MM.1S (cell line): ENCODE results near the gene PROX1.

ENCODE experiments used
- DNase-seq: peaks from one replicate; pipeline ENCODE4 v3.0.0-alpha.2; 2015
- H2AFZ ChIP-seq: fragments of 300-600 bp; sonication (generic); 2 replicates; pipeline ENCODE4 v1.6.0; 2016; ENCODE audit warnings: antibody characterized with exemption, low read length
- H3F3A ChIP-seq: fragments of 300-600 bp; sonication (generic); 2 replicates; pipeline ENCODE4 v1.6.1; 2016; ENCODE audit warnings: mild to moderate bottlenecking, antibody characterized with exemption, low read length, moderate library complexity, mixed read lengths; ENCODE audit not compliant: insufficient read depth
- H3K27ac ChIP-seq: fragments of 300-600 bp; sonication (generic); 2 replicates; pipeline ENCODE4 v1.5.1; 2016; ENCODE audit warnings: mild to moderate bottlenecking, low read length
- H3K27me3 ChIP-seq: fragments of 300-600 bp; sonication (generic); replicated peaks from 2 replicates; pipeline ENCODE4 v1.6.0; 2016; ENCODE audit warnings: low read length; ENCODE audit not compliant: insufficient read depth
- H3K36me3 ChIP-seq: fragments of 300-600 bp; sonication (generic); replicated peaks from 2 replicates; pipeline ENCODE4 v1.6.1; 2016; ENCODE audit warnings: mild to moderate bottlenecking, low read length, mixed read lengths; ENCODE audit not compliant: insufficient read depth
- H3K4me1 ChIP-seq: fragments of 300-600 bp; sonication (generic); 2 replicates; pipeline ENCODE4 v1.6.1; 2016; ENCODE audit warnings: low read length, mixed read lengths
- H3K4me2 ChIP-seq: fragments of 300-600 bp; sonication (generic); 2 replicates; pipeline ENCODE4 v1.6.0; 2016; ENCODE audit warnings: low read depth, low read length
- H3K4me3 ChIP-seq: fragments of 300-600 bp; sonication (generic); 2 replicates; pipeline ENCODE4 v1.5.1; 2016; ENCODE audit warnings: low read length, mixed read lengths
- H3K79me2 ChIP-seq: fragments of 300-600 bp; sonication (generic); 2 replicates; pipeline ENCODE4 v1.6.1; 2016; ENCODE audit warnings: mixed run types, low read length, mixed read lengths
- H3K9ac ChIP-seq: fragments of 300-600 bp; sonication (generic); 2 replicates; pipeline ENCODE4 v1.6.1; 2016; ENCODE audit warnings: low read length, mixed read lengths
- H3K9me2 ChIP-seq: fragments of 300-600 bp; sonication (generic); replicated peaks from 2 replicates; pipeline ENCODE4 v1.6.1; 2016; ENCODE audit warnings: mild to moderate bottlenecking, low read length, mixed read lengths; ENCODE audit not compliant: insufficient read depth
- H3K9me3 ChIP-seq: fragments of 300-600 bp; sonication (generic); replicated peaks from 2 replicates; pipeline ENCODE4 v1.6.1; 2016; ENCODE audit warnings: mild to moderate bottlenecking, low read length, mixed read lengths; ENCODE audit not compliant: insufficient read depth
- H4K20me1 ChIP-seq: fragments of 300-600 bp; sonication (generic); 2 replicates; pipeline ENCODE4 v1.6.1; 2016; ENCODE audit warnings: mild to moderate bottlenecking, low read length, moderate library complexity, mixed read lengths; ENCODE audit not compliant: insufficient read depth
- CTCF ChIP-seq: fragments of 300-600 bp; sonication (generic); IDR thresholded peaks from 2 replicates; pipeline ENCODE4 v1.5.1; 2016; ENCODE audit warnings: antibody characterized with exemption, low read length, mixed read lengths
- EZH2 ChIP-seq: fragments of 300-600 bp; sonication (generic); optimal IDR thresholded peaks from 2 replicates; pipeline ENCODE3; 2017; ENCODE audit warnings: low read depth, mild to moderate bottlenecking, antibody characterized with exemption, low read length, mixed read lengths
- EZH2phosphoT487 ChIP-seq: fragments of 300-600 bp; sonication (generic); IDR thresholded peaks from 2 replicates; pipeline ENCODE4 v1.6.1; 2018; ENCODE audit warnings: antibody characterized with exemption, low read length

PROX1 gene, protein sequence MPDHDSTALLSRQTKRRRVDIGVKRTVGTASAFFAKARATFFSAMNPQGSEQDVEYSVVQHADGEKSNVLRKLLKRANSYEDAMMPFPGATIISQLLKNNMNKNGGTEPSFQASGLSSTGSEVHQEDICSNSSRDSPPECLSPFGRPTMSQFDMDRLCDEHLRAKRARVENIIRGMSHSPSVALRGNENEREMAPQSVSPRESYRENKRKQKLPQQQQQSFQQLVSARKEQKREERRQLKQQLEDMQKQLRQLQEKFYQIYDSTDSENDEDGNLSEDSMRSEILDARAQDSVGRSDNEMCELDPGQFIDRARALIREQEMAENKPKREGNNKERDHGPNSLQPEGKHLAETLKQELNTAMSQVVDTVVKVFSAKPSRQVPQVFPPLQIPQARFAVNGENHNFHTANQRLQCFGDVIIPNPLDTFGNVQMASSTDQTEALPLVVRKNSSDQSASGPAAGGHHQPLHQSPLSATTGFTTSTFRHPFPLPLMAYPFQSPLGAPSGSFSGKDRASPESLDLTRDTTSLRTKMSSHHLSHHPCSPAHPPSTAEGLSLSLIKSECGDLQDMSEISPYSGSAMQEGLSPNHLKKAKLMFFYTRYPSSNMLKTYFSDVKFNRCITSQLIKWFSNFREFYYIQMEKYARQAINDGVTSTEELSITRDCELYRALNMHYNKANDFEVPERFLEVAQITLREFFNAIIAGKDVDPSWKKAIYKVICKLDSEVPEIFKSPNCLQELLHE

DNA sequence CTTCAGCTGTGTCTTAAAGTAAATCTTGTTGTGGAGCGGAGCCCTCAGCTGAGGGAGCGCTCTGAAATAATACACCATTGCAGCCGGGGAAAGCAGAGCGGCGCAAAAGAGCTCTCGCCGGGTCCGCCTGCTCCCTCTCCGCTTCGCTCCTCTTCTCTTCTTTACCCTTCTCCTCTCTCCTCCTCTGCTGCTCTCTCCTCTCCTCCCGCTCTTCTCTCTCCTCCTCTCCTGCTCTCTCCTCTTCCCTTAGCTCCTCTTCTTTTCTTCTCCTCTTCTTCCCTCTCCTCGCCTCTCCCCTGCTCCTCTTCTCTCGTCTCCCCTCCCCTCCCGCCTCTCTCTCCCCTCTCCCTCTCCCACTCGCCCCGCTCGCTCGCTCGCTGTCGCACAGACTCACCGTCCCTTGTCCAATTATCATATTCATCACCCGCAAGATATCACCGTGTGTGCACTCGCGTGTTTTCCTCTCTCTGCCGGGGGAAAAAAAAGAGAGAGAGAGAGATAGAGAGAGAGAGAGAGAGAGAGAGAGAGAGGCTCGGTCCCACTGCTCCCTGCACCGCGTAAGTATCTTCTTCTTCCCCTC, at the start of gene PROX1:
TSS of gene PROX1 (plus strand) at position 47 of the 580 bp plus-strand sequence. CDS start 8,563 bp downstream, outside the sequence.
- TF ChIP-seq CTCF (peak; percentile 26), EZH2phosphoT487 (no peak), EZH2 (no peak)
- peak; percentile 91 for DNase-seq
- Histone ChIP-seq H3K4me1 (peaks cover 13% of the 10 kb centered on the region), H3K27ac (peak within 1 kb of the TSS; percentile 75), H3K79me2 (no peaks in the 10 kb centered on the region), H3K9ac (peak within 1 kb of the TSS; percentile 66), H4K20me1 (no peaks in the 10 kb centered on the region), H3K4me2 (peak within 1 kb of the TSS; percentile 98), H3F3A (peaks cover 40% of the 10 kb centered on the region), H3K27me3 (peaks cover 37% of the 10 kb centered on the region), H3K9me3 (no peaks in the 10 kb centered on the region), H3K4me3 (peak within 1 kb of the TSS; percentile 80), H3K36me3 (no peaks in the 10 kb centered on the region), H2AFZ (peak within 1 kb of the TSS; percentile 85), H3K9me2 (no peaks in the 10 kb centered on the region)

DNA sequence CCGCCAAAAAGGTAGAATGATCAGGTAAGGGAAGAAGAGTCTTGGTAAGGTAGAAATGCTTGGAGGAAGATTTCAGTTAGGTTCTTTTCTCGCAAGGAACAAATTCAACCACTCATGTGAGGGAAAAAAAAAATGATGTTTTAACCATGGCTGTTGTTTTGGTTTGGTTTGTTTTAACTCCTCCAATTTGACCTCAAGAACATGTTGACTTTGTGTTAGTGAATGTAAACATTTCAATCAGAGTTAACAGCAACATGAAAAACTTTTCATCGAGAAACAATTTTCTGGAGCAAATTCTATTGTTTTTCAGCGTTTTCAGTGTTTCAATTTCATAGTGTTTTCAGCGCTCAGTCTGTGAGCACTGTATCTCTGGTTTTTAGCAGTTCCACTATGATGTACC, 49.0 kb upstream of the PROX1 start:
- Histone ChIP-seq H3K9me3 (no peaks in the 10 kb centered on the region), H3K27ac (no peak overlapping the region), H3K4me2 (no peak overlapping the region), H3K27me3 (no peaks in the 10 kb centered on the region), H3K9me2 (no peaks in the 10 kb centered on the region), H2AFZ (no peak overlapping the region), H3K4me3 (no peak overlapping the region), H3K4me1 (no peaks in the 10 kb centered on the region), H3F3A (no peaks in the 10 kb centered on the region), H3K9ac (no peak overlapping the region), H4K20me1 (no peaks in the 10 kb centered on the region), H3K36me3 (no peaks in the 10 kb centered on the region), H3K79me2 (no peaks in the 10 kb centered on the region)
- DNase-seq: no peak
- no peak for TF ChIP-seq EZH2
- TF ChIP-seq CTCF: no peak
- TF ChIP-seq EZH2phosphoT487: no peak

DNA sequence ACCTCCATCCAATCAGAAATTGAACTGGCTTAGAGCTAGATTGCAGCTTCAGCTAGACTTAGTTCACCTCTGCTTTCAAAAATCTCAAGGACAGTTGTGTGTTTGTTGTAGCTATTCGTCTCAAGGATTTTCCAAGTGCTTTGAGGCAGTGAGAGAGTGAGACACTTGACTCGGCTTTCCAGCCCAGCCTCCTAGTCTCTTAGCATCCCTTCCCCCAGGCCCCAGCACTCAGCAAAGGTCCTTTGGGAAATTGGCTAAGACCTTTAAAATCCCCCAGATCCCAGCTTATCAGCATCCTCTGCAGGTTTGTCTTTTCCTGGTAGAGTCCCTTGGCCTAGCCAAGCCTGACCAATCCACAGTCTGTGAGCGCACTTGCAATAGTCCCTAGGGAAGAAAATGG, 47.9 kb upstream of the PROX1 start:
- H3K36me3 ChIP-seq: no peaks in the 10 kb centered on the region
- no peaks in the 10 kb centered on the region for H3K4me1 ChIP-seq
- no peaks in the 10 kb centered on the region for H4K20me1 ChIP-seq
- H3K9me2 ChIP-seq: no peaks in the 10 kb centered on the region
- H2AFZ ChIP-seq: no peak overlapping the region
- no peak for DNase-seq
- H3K4me2 ChIP-seq: no peak overlapping the region
- H3K9ac ChIP-seq: no peak overlapping the region
- H3K79me2 ChIP-seq: no peaks in the 10 kb centered on the region
- H3K27ac ChIP-seq: no peak overlapping the region
- H3F3A ChIP-seq: no peaks in the 10 kb centered on the region
- no peak overlapping the region for H3K4me3 ChIP-seq
- no peaks in the 10 kb centered on the region for H3K9me3 ChIP-seq
- H3K27me3 ChIP-seq: no peaks in the 10 kb centered on the region
- TF ChIP-seq EZH2 (no peak), CTCF (no peak), EZH2phosphoT487 (no peak)
